Type B pancreatic cell (in vitro differentiated cells): ENCODE data around the gene APOC4. TPM values are rescaled to one million over a fixed set of nuclear protein-coding genes. Genes with fewer than 3 reads are reported as not detected.
A peak's percentile ranks its signal among the peaks of the same experiment; 100 is the strongest.

ENCODE experiments used
- DNase-seq: peaks from one replicate; pipeline ENCODE4 v3.0.0; 2021; ENCODE audit warnings: mixed read lengths; ENCODE audit not compliant: unreplicated experiment; ENCODE audit errors: extremely low spot score
- H3K27ac Mint-ChIP-seq: 2 replicates; pipeline ENCODE4 v1.8.0; 2021; ENCODE audit warnings: mild to moderate bottlenecking, mixed read lengths
- H3K27me3 Mint-ChIP-seq: 2 replicates; pipeline ENCODE4 v1.8.0; 2021; ENCODE audit warnings: mixed read lengths
- H3K36me3 Mint-ChIP-seq: 2 replicates; pipeline ENCODE4 v1.8.0; 2021; ENCODE audit warnings: mixed read lengths
- H3K4me1 Mint-ChIP-seq: one replicate; pipeline ENCODE4 v1.8.0; 2021; ENCODE audit warnings: mixed read lengths; ENCODE audit not compliant: unreplicated experiment
- H3K4me3 Mint-ChIP-seq: 2 replicates; pipeline ENCODE4 v1.8.0; 2021; ENCODE audit warnings: mild to moderate bottlenecking, mixed read lengths
- H3K9me3 Mint-ChIP-seq: 2 replicates; pipeline ENCODE4 v1.8.0; 2021; ENCODE audit warnings: mixed read lengths
- total RNA-seq: library from RNA; stranded (reverse); gene quantifications from 2 replicates; pipeline ENCODE4 v1.2.1, GENCODE V29; 2021; ENCODE audit warnings: low replicate concordance
- TF ChIP-seq, protein P1 (sequence below): fragments of 200-600 bp; sonication (generic); conservative IDR thresholded peaks from 2 replicates; pipeline ENCODE4 v1.5.0; 2021; ENCODE audit warnings: antibody characterized with exemption, mild to moderate bottlenecking

Gene APOC4
- total RNA-seq, 1 donor from 2014 or later, result not detected

DNA sequence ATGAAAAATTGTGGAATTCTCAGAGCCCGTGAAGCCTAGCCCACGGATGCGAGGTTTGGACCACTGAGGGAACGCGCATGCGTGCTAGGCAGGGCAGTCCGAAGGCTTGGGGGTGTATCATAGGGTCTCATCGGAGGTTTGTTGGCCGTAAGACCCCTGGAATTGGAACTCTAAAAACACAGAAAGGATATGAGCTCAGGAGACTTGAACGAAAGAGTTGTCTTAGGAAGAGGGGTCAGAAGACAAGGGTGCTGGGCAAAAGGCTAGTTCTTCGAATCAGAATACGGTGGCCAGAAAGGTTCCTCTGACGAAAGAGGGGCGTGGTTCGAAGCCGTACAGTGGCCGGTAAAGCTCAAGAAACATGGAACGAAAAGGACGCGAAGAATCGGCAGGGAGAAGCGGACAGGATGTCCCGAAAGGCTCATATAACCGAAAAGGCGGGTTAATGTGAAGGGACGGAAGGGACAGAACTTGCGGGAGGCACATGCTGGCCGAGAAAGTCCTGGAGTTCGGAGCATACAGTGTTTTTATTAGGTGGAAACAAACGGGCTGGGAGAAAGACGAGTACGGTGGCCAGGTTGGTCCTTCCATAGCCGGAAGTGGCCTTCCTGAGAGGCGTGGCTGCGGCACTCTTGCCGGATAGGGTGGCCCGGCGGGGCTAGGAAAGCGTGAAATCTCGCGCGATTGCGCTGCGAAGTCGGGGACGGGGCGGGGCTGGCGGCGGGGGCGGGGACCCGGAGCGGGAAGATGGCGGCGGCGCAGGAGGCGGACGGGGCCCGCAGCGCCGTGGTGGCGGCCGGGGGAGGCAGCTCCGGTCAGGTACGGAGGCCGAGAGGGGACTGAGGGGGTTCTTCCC lies 12.8 kb downstream of the APOC4 start, which contains the start of gene CLPTM1:
CLPTM1 (plus strand) TSS at position 732 of the 856 bp plus-strand sequence; CDS start at position 748, 16 bp downstream.
- no peaks in the 10 kb centered on the region for H3K27me3 Mint-ChIP-seq
- TF ChIP-seq, protein P1, sequence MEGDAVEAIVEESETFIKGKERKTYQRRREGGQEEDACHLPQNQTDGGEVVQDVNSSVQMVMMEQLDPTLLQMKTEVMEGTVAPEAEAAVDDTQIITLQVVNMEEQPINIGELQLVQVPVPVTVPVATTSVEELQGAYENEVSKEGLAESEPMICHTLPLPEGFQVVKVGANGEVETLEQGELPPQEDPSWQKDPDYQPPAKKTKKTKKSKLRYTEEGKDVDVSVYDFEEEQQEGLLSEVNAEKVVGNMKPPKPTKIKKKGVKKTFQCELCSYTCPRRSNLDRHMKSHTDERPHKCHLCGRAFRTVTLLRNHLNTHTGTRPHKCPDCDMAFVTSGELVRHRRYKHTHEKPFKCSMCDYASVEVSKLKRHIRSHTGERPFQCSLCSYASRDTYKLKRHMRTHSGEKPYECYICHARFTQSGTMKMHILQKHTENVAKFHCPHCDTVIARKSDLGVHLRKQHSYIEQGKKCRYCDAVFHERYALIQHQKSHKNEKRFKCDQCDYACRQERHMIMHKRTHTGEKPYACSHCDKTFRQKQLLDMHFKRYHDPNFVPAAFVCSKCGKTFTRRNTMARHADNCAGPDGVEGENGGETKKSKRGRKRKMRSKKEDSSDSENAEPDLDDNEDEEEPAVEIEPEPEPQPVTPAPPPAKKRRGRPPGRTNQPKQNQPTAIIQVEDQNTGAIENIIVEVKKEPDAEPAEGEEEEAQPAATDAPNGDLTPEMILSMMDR, result no peak
- DNase-seq, result peak; percentile 97
- peaks cover 26% of the 10 kb centered on the region for H3K4me1 Mint-ChIP-seq
- H3K9me3 Mint-ChIP-seq, result no peaks in the 10 kb centered on the region
- H3K36me3 Mint-ChIP-seq, result no peaks in the 10 kb centered on the region
- H3K4me3 Mint-ChIP-seq, result peak within 1 kb of the TSS; percentile 97
- H3K27ac Mint-ChIP-seq, result peak within 1 kb of the TSS; percentile 97

DNA sequence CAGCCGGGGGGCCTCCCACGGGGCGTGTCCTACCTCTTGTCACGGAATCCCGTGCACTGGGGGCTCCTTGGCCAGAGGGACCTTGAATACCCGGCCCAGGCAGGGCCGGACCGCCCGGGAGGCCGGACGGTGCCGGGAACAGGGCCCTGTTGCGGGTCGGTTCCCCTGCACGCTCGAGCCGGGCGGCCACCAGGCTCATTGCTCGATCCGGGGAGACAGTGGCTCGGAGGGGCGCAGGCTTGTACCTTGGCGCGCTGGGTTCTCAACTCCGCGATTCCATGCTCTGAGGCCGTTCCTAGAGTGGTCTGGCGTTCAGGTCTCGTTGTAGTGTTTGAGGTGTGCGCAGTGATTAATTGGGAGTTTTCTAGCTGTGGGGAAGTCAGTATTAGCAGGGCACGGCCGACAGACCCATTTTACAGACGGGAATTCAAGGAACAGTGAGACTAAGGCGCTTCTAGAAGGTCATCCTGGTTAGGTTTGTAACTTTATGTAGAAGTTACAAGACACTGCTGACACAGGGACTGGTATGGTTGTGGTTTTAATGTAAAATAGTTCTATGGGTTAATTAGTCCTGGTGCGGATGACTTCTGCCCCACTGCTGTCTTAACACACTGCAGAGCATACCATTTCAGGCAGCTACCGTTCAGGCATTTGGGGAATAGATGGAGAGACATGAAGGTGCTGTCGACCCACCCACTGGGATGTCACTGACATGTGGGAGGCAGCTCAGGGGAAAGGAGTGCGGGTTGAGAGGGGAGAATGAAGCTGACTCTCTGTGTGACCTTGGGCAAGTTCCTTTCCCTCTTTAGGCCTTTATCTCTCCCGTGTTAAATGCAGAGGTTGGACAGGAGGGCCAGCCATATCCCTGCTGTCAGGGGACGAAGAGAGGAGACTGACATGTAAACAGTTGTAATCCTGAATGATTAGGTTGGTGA lies 13.7 kb downstream of the APOC4 start:
- no peak for DNase-seq
- Mint-ChIP-seq H3K4me1 (peaks cover 26% of the 10 kb centered on the region), H3K9me3 (no peaks in the 10 kb centered on the region), H3K27ac (peak overlapping the region; percentile 90), H3K4me3 (peak overlapping the region; percentile 97), H3K27me3 (no peaks in the 10 kb centered on the region), H3K36me3 (peaks cover 3% of the 10 kb centered on the region)
- TF ChIP-seq, protein P1, result no peak

DNA sequence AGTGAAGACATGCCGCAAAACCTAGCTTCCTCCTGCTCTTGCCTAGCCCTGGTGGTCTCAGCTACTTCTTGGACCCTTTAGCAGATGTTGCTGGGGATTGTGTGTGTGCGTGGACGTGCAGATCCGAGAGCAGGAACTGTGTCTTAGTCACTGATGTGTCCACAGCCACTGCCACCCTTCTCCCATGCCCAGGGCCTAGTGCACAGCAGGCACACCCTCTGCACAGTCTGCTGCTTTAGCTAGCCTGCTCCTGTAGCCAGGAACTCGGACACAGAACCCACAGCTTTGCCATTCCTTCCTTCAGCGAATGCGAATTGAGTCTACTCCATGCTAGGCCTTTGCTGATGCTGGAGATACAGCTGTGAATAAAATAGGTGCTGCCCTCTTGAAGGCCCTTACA lies 15.5 kb downstream of the APOC4 start:
- DNase-seq, result no peak
- Mint-ChIP-seq H3K9me3 (no peaks in the 10 kb centered on the region), H3K27me3 (no peaks in the 10 kb centered on the region), H3K4me3 (peak overlapping the region; percentile 97), H3K4me1 (peaks cover 22% of the 10 kb centered on the region), H3K27ac (peak overlapping the region; percentile 3), H3K36me3 (peaks cover 3% of the 10 kb centered on the region)
- TF ChIP-seq, protein P1, result no peak

DNA sequence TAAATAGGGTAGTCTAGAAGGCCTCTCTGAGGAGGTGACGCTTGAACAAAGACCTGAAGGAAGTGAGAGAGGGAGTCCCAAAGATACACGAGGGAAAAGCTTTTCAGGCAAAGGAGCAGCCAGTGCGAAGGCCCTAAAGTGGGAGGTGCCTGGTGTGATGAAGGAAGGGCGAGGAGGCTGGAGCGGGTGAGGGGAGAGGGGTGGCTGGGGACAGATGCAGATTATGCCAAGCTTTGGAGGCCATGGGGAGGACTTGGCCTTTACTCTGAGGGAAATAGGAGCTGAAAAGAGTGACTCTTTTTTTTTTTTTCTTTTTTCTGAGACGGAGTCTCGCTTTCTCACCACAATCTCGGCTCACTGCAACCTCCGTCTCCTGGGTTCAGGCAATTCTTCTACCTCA lies 16.1 kb downstream of the APOC4 start:
- no peak for DNase-seq
- Mint-ChIP-seq H3K9me3 (no peaks in the 10 kb centered on the region), H3K4me1 (peaks cover 22% of the 10 kb centered on the region), H3K36me3 (peaks cover 3% of the 10 kb centered on the region), H3K27me3 (no peaks in the 10 kb centered on the region), H3K4me3 (peak overlapping the region; percentile 97), H3K27ac (peak overlapping the region; percentile 3)
- TF ChIP-seq, protein P1, result no peak

DNA sequence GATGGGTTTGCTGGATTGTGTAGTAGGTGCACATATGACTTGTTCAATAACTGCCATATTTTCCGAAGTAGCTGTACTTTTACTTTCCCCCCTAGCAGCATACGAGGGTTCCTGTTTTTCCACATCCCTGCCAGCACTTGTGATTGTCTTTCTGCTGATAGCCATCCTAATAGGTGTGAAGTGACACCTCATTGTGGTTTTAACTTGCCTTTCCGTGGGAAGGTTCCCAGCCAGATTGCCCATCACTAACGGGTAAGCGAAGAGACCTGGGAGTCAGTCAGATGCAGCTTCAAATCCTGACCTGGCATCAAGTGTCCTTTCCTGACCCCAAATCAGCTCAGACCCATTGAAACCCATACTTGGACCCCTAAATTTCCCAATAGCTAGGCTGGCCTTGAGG lies 17.7 kb downstream of the APOC4 start:
- H3K27me3 Mint-ChIP-seq, result no peaks in the 10 kb centered on the region
- no peaks in the 10 kb centered on the region for H3K9me3 Mint-ChIP-seq
- peaks cover 22% of the 10 kb centered on the region for H3K4me1 Mint-ChIP-seq
- no peak for DNase-seq
- H3K36me3 Mint-ChIP-seq, result peaks cover 7% of the 10 kb centered on the region
- TF ChIP-seq, protein P1, result no peak
- H3K27ac Mint-ChIP-seq, result no peak overlapping the region
- H3K4me3 Mint-ChIP-seq, result no peak overlapping the region
